H1 (cell line): ENCODE data around the gene RCAN3. TPM values are rescaled to one million over a fixed set of nuclear protein-coding genes. Genes with fewer than 3 reads are reported as not detected.

Experiments
- CTCF ChIA-PET: fragments of 300-600 bp; sonication (Branson Sonifier 250); formaldehyde crosslinking; loops from one replicate; lab custom pipeline; 2021; ENCODE audit not compliant: partially characterized antibody; lab: Charles Lee
- POLR2A ChIA-PET: fragments of 300-600 bp; sonication (Branson Sonifier 250); formaldehyde crosslinking; loops from one replicate; lab custom pipeline; 2021; ENCODE audit warnings: inconsistent platforms; ENCODE audit not compliant: partially characterized antibody; lab: Charles Lee
- DNase-seq, 2 experiments: peaks; one replicate each; pipeline versions ENCODE4 v3.0.0 to v3.0.0-alpha.2; 2010 to 2022; ENCODE audit warnings: low spot score in 2 of 2, low read depth in 1 of 2, mixed read lengths in 1 of 2
- FAIRE-seq: peaks from 2 replicates; lab custom pipeline; 2011; peaks lifted over from hg19 to GRCh38; lab: Jason Lieb, UNC
- H2AFZ ChIP-seq: 2 replicates; pipeline ENCODE4 v1.8.1; 2012; ENCODE audit warnings: low read length, inconsistent platforms
- H2AK5ac ChIP-seq: 2 replicates; pipeline ENCODE4 v1.6.1; 2013; ENCODE audit warnings: low read depth, low read length
- H2BK120ac ChIP-seq: replicated peaks from 2 replicates; pipeline ENCODE3; 2013; ENCODE audit warnings: low read depth, low read length, inconsistent platforms
- H2BK12ac ChIP-seq: 2 replicates; pipeline ENCODE4 v1.6.1; 2013; ENCODE audit warnings: low read depth, low read length
- H2BK15ac ChIP-seq: 2 replicates; pipeline ENCODE4 v1.6.1; 2013; ENCODE audit warnings: low read length
- H2BK20ac ChIP-seq: 2 replicates; pipeline ENCODE4 v1.6.1; 2013; ENCODE audit warnings: low read length
- H2BK5ac ChIP-seq: 2 replicates; pipeline ENCODE4 v1.6.1; 2013; ENCODE audit warnings: low read depth, low read length
- H3K14ac ChIP-seq: 2 replicates; pipeline ENCODE4 v1.6.1; 2013; ENCODE audit warnings: inconsistent platforms; ENCODE audit not compliant: insufficient read length
- H3K18ac ChIP-seq: 2 replicates; pipeline ENCODE4 v1.6.1; 2013; ENCODE audit warnings: low read length; ENCODE audit errors: extremely low read depth
- H3K23ac ChIP-seq: 2 replicates; pipeline ENCODE4 v1.6.1; 2013; ENCODE audit warnings: inconsistent platforms; ENCODE audit not compliant: insufficient read length
- H3K23me2 ChIP-seq: 2 replicates; pipeline ENCODE4 v1.6.1; 2013; ENCODE audit warnings: low read depth, low read length
- H3K27ac ChIP-seq: 2 replicates; pipeline ENCODE4 v1.6.1; 2011; ENCODE audit warnings: low read depth, low read length, inconsistent platforms
- H3K27me3 ChIP-seq, 4 experiments: replicated peaks in 1 of 4; 1 replicate in 1 of 4; 2 replicates in 3 of 4; pipeline versions ENCODE4 v1.6.1 to v1.8.1; 2011 to 2013; ENCODE audit warnings: low read length in 3 of 4, mild to moderate bottlenecking in 3 of 4, inconsistent platforms in 2 of 4, mixed read lengths in 2 of 4, moderate library complexity in 1 of 4; ENCODE audit not compliant: control insufficient read depth in 3 of 4, insufficient read depth in 3 of 4; ENCODE audit errors: extremely low read depth in 1 of 4
- H3K36me3 ChIP-seq, 4 experiments: 2 replicates each; pipeline versions ENCODE4 v1.6.1 to v1.8.1; 2011 to 2013; ENCODE audit warnings: mild to moderate bottlenecking in 4 of 4, low read length in 3 of 4, moderate library complexity in 2 of 4, control low read depth in 1 of 4, inconsistent platforms in 1 of 4; ENCODE audit not compliant: insufficient read depth in 4 of 4, control insufficient read depth in 2 of 4
- H3K4ac ChIP-seq: replicated peaks from 2 replicates; pipeline ENCODE3; 2013; ENCODE audit warnings: low read length, low read depth, mixed read lengths, inconsistent platforms; ENCODE audit not compliant: insufficient read length
- H3K4me1 ChIP-seq, 4 experiments: replicated peaks in 1 of 4; 1 replicate in 1 of 4; 2 replicates in 3 of 4; pipeline versions ENCODE4 v1.6.1 to v1.8.1; 2011 to 2013; ENCODE audit warnings: low read length in 3 of 4, inconsistent platforms in 2 of 4, mixed read lengths in 1 of 4; ENCODE audit not compliant: insufficient read depth in 4 of 4, control insufficient read depth in 3 of 4
- H3K4me2 ChIP-seq, 2 experiments: 2 replicates each; pipeline versions ENCODE4 v1.6.1 to v1.8.1; 2011 to 2013; ENCODE audit warnings: low read depth in 2 of 2, low read length in 2 of 2, control low read depth in 1 of 2, inconsistent platforms in 1 of 2, mild to moderate bottlenecking in 1 of 2; ENCODE audit not compliant: insufficient read depth in 1 of 2
- H3K4me3 ChIP-seq, 4 experiments: fragments of 200-600, 300-600 bp in 1 of 4; sonication (generic), shearing (Covaris generic), sonication (Bioruptor Twin) in 1 of 4; 2 replicates each; pipeline versions ENCODE4 v1.5.1 to v1.8.1; 2011 to 2016; ENCODE audit warnings: low read length in 4 of 4, low read depth in 3 of 4, control low read depth in 2 of 4, inconsistent platforms in 2 of 4, mild to moderate bottlenecking in 2 of 4, mixed read lengths in 1 of 4, moderate library complexity in 1 of 4; ENCODE audit not compliant: insufficient read depth in 2 of 4; ENCODE audit errors: extremely low read depth in 1 of 4
- H3K56ac ChIP-seq: replicated peaks from 2 replicates; pipeline ENCODE3; 2013; ENCODE audit warnings: low read depth, mild to moderate bottlenecking, mixed read lengths, low read length, inconsistent platforms; ENCODE audit not compliant: insufficient read length
- H3K79me1 ChIP-seq: 2 replicates; pipeline ENCODE4 v1.6.1; 2013; ENCODE audit warnings: low read depth, low read length, control low read depth
- H3K79me2 ChIP-seq, 2 experiments: 2 replicates each; pipeline versions ENCODE4 v1.6.1 to v1.8.1; 2012 to 2013; ENCODE audit warnings: low read length in 2 of 2, mild to moderate bottlenecking in 2 of 2, inconsistent platforms in 1 of 2; ENCODE audit not compliant: insufficient read depth in 2 of 2, control insufficient read depth in 1 of 2
- H3K9ac ChIP-seq, 4 experiments: replicated peaks in 1 of 4; 1 replicate in 1 of 4; 2 replicates in 3 of 4; pipeline versions ENCODE4 v1.6.1 to v1.8.1; 2011 to 2013; ENCODE audit warnings: low read depth in 3 of 4, low read length in 3 of 4, control low read depth in 2 of 4, mild to moderate bottlenecking in 2 of 4, moderate library complexity in 2 of 4, inconsistent platforms in 1 of 4; ENCODE audit errors: extremely low read depth in 1 of 4
- H3K9me3 ChIP-seq, 2 experiments: 2 replicates each; pipeline versions ENCODE4 v1.6.1 to v1.8.1; 2012 to 2013; ENCODE audit warnings: mild to moderate bottlenecking in 2 of 2, moderate library complexity in 2 of 2, control low read depth in 1 of 2, inconsistent platforms in 1 of 2, low read depth in 1 of 2, low read length in 1 of 2, mixed read lengths in 1 of 2; ENCODE audit not compliant: insufficient read depth in 2 of 2
- H4K20me1 ChIP-seq, 2 experiments: replicated peaks in 1 of 2; 2 replicates each; pipeline versions ENCODE3 to v1.8.1; 2011 to 2013; ENCODE audit warnings: inconsistent platforms in 2 of 2, low read length in 2 of 2, mild to moderate bottlenecking in 1 of 2; ENCODE audit not compliant: insufficient read depth in 2 of 2, control insufficient read depth in 1 of 2
- H4K5ac ChIP-seq: 2 replicates; pipeline ENCODE4 v1.6.1; 2013; ENCODE audit warnings: low read length, low read depth, mixed read lengths, inconsistent platforms; ENCODE audit not compliant: insufficient read length
- H4K8ac ChIP-seq: 2 replicates; pipeline ENCODE4 v1.8.0; 2013; ENCODE audit warnings: mild to moderate bottlenecking, moderate library complexity, low read length, inconsistent platforms; ENCODE audit not compliant: insufficient read depth; ENCODE audit errors: extremely low read depth
- H4K91ac ChIP-seq: replicated peaks from 2 replicates; pipeline ENCODE3; 2013; ENCODE audit warnings: low read length, mixed read lengths, inconsistent platforms; ENCODE audit not compliant: insufficient read length
- BRCA1 ChIP-seq: IDR thresholded peaks from 2 replicates; pipeline ENCODE4 v1.6.1; 2012; ENCODE audit warnings: low read depth, low read length, improper control_type of control experiment
- CHD2 ChIP-seq: IDR thresholded peaks from 2 replicates; pipeline ENCODE4 v1.6.1; 2012; ENCODE audit warnings: low read length, improper control_type of control experiment
- CTCF ChIP-seq, 3 experiments: IDR thresholded peaks; 1 replicate in 2 of 3; 2 replicates in 1 of 3; pipeline versions ENCODE4 v1.5.1 to v1.6.1; 2011; ENCODE audit warnings: low read length in 3 of 3, mild to moderate bottlenecking in 3 of 3, inconsistent platforms in 2 of 3, low read depth in 1 of 3, moderate library complexity in 1 of 3; ENCODE audit not compliant: insufficient read depth in 1 of 3; ENCODE audit errors: control extremely low read depth in 1 of 3
- POLR2A ChIP-seq, 2 experiments: IDR thresholded peaks; 1 replicate in 1 of 2; 2 replicates in 1 of 2; pipeline ENCODE4 v1.6.1; 2011; ENCODE audit warnings: low read depth in 2 of 2, low read length in 2 of 2, mild to moderate bottlenecking in 2 of 2; ENCODE audit errors: control extremely low read depth in 1 of 2
- RAD21 ChIP-seq, 2 experiments: IDR thresholded peaks in 1 of 2; conservative IDR thresholded peaks in 1 of 2; 2 replicates each; pipeline ENCODE4 v1.6.1; 2011; ENCODE audit warnings: low read depth in 2 of 2, low read length in 2 of 2, improper control_type of control experiment in 1 of 2, inconsistent platforms in 1 of 2, mild to moderate bottlenecking in 1 of 2, moderate library complexity in 1 of 2
- WGBS, 2 experiments: shearing (Covaris generic) in 1 of 2; methylation state at CpG; one replicate each; pipeline versions ENCODE4 v1.1.6 to v1.1.7; 2013 to 2015; ENCODE audit warnings: low lambda C conversion rate in 2 of 2, mixed read lengths in 2 of 2, inconsistent platforms in 1 of 2, low coverage in 1 of 2, missing lambda C conversion rate in 1 of 2; ENCODE audit not compliant: insufficient replicate concordance in 2 of 2, insufficient coverage in 1 of 2, insufficient read length in 1 of 2; ENCODE audit errors: extremely low coverage in 1 of 2, missing lambda C conversion rate in 1 of 2; 5-methylcytosine and 5-hydroxymethylcytosine counted together
- polyA plus RNA-seq, 7 experiments: library from polyadenylated mRNA; depleted of rRNA in 3 of 7; stranded (reverse) in 5 of 7; unstranded in 2 of 7; fragments of >200 nt in 5 of 7; fragments of 200-250 nt in 2 of 7; gene quantifications; 1 replicate in 5 of 7; 2 replicates in 1 of 7; 4 replicates in 1 of 7; pipeline versions ENCODE4 v1.2.1 to v1.2.3, GENCODE V29; 2011 to 2013; ENCODE audit warnings: missing spikeins in 2 of 7, mixed read lengths in 2 of 7
- total RNA-seq: library from RNA; stranded (reverse); fragmentation: NEBNext Ultra II Directional; extraction: Animal tissue kit (Norgen Biotek cat#: 25700); gene quantifications from 2 replicates; pipeline ENCODE4 v1.2.1, GENCODE V29; 2021

The RCAN3 gene
- total and polyA plus RNA-seq, 2 of the 8 experiments (the other 6 are each of a cell fraction or from before 2014, with no cell fraction given): 5.6 to 16.6 TPM

- Histone ChIP-seq H3K27ac (no peak overlapping the region), H3K14ac (no peak overlapping the region), H2BK12ac (no peak overlapping the region), H3K56ac (no peak overlapping the region), H3K4me1 (peaks cover 0 to 5% (median 0%) of the 10 kb centered on the region in 4 experiments; a peak in 1 of 7 replicates), H4K20me1 (no peaks in the 10 kb centered on the region), H2BK20ac (no peak overlapping the region), H3K79me2 (no peaks in the 10 kb centered on the region), H4K91ac (no peak overlapping the region), H3K9ac (no peak overlapping the region), H3K9me3 (no peaks in the 10 kb centered on the region), H3K4ac (no peak overlapping the region), H3K18ac (no peak overlapping the region), H4K5ac (no peak overlapping the region), H4K8ac (no peak overlapping the region), H3K36me3 (no peaks in the 10 kb centered on the region), H3K79me1 (no peaks in the 10 kb centered on the region), H3K4me2 (no peak overlapping the region; a peak in 1 of 4 replicates), H3K23me2 (no peaks in the 10 kb centered on the region), H2BK15ac (no peak overlapping the region), H2AK5ac (no peak overlapping the region), H3K27me3 (no peaks in the 10 kb centered on the region), H3K4me3 (no peak overlapping the region), H2BK5ac (no peak overlapping the region), H2BK120ac (no peak overlapping the region), H3K23ac (no peak overlapping the region), H2AFZ (no peak overlapping the region)
- DNase-seq (peak in 1 of 2 experiments; percentile 76), FAIRE-seq (no peak)
- TF ChIP-seq BRCA1 (no peak), RAD21 (IDR thresholded peaks at IDR 0.05 in 1 of 2, conservative IDR thresholded peaks at IDR 0.05 in 1 of 2; ENCODE audit: low read depth in 2 of 2, low read length in 2 of 2) (peak; percentile 81 to 84), CTCF (IDR thresholded peaks at IDR 0.05; ENCODE audit: control extremely low read depth in 1 of 3, insufficient read depth in 1 of 3, low read depth in 1 of 3, low read length in 3 of 3) (peak; percentile 75 to 84 (median 78)), POLR2A (IDR thresholded peaks at IDR 0.05; ENCODE audit: control extremely low read depth in 1 of 2, low read depth in 2 of 2, low read length in 2 of 2) (no peak), CHD2 (no peak)
- ChIA-PET POLR2A (no interaction called here), CTCF (interaction anchor here (0.6 to 4.8 kb wide), 23 partner anchors 11 to 148 kb away, joined by 3 to 53 read pairs (median 5); partner anchors contain the start of gene NIPAL3)
- 62% methylated on average over 8 of the region's 8 CpGs; no CpG with 5 or more reads in 1 of the 2 experiments for WGBS, 2 experiments
These were observed 39.2 kb downstream of the RCAN3 start for GRCh38 chr1:24541711-24542346.
